ENCODE results near the gene PILRA. TPM values are rescaled to one million over a fixed set of nuclear protein-coding genes. Genes with fewer than 3 reads are reported as not detected.
"Not testable (repeated sequence)": the region's sequence is repeated elsewhere in the genome, so short reads cannot be mapped to it uniquely, and the experiment has no call there.

The PILRA gene
- total RNA-seq, 1 donor from 2014 or later: 21.6 TPM

GRCh38 chr7:100358027-100358856 is 15.0 kb upstream of the PILRA start, which contains the start of gene PILRB:
TSS of gene PILRB (plus strand) at chr7:100358117. CDS start at chr7:100358303, 186 bp downstream.
- no peak for DNase-seq (ENCODE audit: low spot score)

DNA sequence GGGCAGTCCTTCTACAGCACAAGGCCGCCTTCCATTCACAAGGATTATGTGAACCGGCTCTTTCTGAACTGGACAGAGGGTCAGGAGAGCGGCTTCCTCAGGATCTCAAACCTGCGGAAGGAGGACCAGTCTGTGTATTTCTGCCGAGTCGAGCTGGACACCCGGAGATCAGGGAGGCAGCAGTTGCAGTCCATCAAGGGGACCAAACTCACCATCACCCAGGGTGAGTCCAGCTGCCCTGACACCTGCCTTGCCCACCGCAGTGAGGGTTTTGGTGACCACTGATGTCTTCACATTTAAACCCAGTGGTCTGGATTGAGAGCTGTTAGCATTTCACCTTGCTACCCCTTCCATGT is 14.5 kb upstream of the PILRA start:
- DNase-seq (ENCODE audit: low spot score): no peak

DNA sequence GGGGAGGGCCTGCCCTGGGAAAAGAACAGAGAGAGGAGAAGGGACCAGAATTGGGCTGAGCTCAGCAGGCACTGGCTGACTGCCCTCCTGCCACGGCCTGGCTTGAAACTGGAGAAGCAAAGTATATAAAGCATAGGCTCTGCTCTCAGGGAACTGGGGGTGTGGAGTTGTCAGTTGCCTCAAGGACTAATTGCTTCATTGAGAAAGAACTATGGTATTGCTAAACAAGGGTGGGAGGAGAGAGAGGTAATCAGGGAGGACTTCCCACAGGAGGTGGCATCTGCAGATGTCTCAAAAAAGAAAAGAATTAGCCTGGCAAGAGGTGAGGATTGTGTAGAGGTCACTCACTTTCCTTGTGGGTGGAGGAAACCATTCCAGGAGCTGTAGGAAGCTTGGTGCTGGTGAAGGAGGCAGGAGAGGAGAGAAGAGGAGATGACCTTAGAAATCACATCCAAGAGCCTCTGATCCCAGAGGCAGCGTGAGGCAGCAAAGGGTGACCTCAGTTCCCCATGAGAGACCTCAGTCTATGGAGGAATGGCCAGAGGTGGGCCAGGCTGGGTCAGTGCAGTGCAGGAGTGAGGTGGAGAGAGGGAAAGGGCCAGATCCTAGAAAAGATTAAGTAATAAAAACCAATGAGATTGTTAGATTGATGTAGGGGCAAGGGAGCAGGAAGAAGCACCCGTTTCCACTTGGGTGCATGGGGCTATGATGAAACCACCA is 13.0 kb upstream of the PILRA start:
- DNase-seq (ENCODE audit: low spot score): no peak

- no peak for DNase-seq (ENCODE audit: low spot score)
These were observed 10.2 kb upstream of the PILRA start for GRCh38 chr7:100363098-100363497.

- not testable (repeated sequence) for DNase-seq (ENCODE audit: low spot score)
These were observed 9.5 kb upstream of the PILRA start for GRCh38 chr7:100363797-100364196.

- DNase-seq (ENCODE audit: low spot score): no peak
These were observed 8.8 kb upstream of the PILRA start for GRCh38 chr7:100364480-100364879.

DNA sequence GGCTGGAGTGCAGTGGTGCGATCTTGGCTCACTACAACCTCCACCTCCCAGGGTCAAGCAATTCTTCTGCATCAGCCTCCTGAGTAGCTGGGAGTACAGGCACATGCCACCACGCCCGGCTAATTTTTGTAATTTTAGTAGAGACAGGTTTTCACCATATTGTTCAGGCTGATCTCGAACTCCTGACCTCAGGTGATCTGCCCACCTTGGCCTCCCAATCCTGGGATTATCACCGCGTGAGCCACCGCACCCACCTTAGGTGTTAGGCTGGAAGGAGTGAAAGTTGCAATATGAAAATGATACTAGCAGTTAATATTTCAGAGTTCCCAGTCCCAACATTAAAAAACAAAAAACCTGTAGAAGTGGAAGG is 7.3 kb upstream of the PILRA start:
- DNase-seq (ENCODE audit: low spot score): not testable (repeated sequence)

DNA sequence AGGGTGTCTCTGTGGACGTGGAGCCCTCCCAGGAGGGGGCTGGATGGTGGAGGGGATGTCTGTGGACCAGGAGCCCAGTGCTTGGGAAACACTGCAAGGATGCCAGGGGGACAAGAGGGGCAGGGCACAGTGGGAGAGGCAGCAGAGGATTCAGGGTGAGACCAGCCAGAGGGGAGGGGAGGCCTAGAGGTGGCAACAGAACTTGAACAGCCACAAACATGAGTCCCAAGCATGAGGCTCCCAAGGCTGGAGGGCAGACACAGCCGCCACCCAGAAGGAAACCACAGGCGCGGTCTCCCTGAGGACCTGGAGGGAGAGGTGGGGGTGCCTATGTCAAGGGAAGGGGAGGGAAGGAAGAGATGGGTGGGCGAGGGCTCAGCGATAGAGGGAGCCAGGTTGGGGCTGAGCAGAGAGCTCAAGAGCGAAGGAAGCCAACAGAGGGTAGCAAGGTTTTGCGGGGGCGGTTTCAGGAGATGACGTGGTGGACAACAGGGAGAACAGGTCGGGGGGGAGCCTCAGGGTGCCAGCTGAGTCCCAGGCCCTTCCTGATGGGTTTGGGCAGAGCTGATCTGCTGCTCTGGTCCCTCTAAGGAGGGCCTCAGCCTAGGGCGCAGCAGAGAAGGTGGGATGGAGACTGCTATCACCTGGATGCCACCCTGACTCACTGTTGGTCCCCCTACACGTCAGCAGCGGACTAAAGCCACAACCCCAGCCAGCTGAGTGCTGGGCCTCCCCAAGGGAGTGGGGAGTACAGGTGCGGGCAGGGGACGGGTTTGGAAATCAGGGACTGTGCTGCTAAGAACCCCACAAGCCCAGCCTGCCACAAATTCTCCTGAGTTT is 6.7 kb upstream of the PILRA start:
- no peak for DNase-seq (ENCODE audit: low spot score)

GRCh38 chr7:100367251-100367620 is 6.1 kb upstream of the PILRA start:
- DNase-seq (ENCODE audit: low spot score): no peak

GRCh38 chr7:100367676-100368613 is 5.3 kb upstream of the PILRA start:
- DNase-seq (ENCODE audit: low spot score): no peak

DNA sequence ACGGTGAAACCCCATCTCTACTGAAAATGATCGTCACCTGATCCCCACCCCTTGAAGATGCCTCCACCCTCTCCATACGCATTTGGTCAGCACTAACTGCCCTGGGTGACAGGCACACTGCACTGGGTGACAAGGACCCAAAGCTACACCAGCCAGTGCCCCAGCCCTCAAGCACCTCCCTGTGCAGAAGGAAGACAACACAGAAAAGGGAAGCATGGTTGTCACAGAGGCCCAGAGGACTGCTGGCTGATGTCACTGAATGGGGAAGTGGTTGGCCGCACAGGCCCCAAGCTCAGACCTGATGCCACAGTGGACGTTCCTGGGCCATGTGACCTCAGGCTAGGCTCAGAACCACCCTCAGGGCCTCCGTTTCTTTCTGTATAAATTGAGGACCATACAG is 4.2 kb upstream of the PILRA start:
- DNase-seq (ENCODE audit: low spot score): peak; percentile 55

DNA sequence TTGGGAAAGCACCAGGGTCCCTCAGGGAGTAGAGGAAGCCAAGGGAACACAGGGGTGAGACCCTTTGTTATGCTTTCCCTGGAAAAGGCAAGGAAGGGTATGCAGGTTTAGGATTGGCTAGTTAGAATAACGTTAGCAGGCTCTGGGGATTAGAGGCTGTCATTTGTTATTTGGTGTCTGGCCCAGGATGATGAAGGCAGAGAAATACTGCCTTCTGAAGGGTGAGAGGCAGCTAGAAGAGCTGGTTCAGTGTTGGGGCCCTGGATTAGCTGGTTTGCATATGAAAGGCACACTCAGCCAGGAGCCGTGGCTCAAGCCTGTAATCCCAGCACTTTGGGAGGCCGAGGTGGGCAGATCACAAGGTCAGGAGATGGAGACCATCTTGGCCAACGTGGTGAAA is 3.0 kb upstream of the PILRA start:
- DNase-seq (ENCODE audit: low spot score): no peak

DNA sequence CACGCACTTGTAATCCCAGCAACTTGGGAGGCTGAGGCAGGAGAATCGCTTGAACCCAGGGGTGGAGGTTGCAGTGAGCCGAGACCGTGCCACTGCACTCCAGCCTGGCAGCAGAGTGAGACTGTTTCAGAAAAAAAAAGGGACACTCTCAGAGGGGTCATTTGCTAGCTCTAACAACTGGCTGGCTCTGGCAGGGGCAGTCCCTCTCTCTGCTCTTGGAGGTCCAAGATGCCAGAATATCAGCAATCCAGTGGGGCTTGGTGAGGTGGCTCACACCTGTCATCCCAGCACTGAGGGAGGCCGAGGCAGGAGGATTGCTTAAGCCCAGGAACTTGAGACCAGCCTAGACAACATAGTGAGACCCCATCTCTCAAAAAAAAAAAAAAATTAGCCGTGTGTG is 2.5 kb upstream of the PILRA start:
- no peak for DNase-seq (ENCODE audit: low spot score)

GRCh38 chr7:100371561-100372171 is 1.6 kb upstream of the PILRA start:
- no peak for DNase-seq (ENCODE audit: low spot score)

GRCh38 chr7:100372256-100372655 is 1.0 kb upstream of the PILRA start:
- no peak for DNase-seq (ENCODE audit: low spot score)

DNA sequence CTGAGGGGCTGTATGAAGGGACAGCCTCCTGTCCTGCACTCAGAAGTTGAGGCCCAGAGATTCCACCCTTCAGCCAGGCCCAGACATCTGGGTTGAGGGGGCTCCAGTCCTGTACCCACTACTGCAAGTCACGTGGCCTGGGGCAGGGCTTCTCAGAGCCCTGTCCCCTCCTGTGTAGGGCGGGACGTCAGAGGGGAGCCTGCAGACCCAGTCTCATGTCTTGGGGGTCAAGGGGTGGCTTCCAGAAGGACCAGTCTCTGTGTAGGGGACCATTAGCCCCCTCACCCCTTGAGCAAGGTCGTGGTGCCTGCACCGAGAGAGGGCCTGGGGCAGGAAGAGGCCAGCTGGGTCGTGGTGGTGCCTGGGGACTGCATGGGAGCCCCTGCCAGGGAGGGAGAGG is 593 bp upstream of the PILRA start:
- no peak for DNase-seq (ENCODE audit: low spot score)

DNA sequence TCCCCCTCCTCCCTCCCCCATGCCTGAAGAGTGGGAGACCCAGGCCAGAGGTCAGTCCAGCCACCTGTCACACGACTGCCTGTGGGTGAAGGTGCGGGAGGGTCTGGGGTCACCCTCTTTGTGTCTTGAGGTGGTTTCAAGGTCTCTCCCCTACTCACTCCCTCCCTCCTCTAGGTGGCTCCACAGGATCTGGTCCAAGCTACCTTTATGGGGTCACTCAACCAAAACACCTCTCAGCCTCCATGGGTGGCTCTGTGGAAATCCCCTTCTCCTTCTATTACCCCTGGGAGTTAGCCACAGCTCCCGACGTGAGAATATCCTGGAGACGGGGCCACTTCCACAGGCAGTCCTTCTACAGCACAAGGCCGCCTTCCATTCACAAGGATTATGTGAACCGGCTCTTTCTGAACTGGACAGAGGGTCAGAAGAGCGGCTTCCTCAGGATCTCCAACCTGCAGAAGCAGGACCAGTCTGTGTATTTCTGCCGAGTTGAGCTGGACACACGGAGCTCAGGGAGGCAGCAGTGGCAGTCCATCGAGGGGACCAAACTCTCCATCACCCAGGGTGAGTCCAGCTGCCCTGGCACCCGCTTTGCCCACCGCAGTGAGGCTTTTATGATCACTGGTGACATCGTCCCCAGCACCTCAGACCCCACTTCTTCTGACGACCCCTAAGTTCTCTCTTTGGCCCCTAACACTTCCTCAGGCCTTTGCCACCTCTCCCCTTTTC is 747 bp downstream of the PILRA start:
- not testable (repeated sequence) for DNase-seq (ENCODE audit: low spot score)

GRCh38 chr7:100374601-100375000 is 1.3 kb downstream of the PILRA start:
- no peak for DNase-seq (ENCODE audit: low spot score)

DNA sequence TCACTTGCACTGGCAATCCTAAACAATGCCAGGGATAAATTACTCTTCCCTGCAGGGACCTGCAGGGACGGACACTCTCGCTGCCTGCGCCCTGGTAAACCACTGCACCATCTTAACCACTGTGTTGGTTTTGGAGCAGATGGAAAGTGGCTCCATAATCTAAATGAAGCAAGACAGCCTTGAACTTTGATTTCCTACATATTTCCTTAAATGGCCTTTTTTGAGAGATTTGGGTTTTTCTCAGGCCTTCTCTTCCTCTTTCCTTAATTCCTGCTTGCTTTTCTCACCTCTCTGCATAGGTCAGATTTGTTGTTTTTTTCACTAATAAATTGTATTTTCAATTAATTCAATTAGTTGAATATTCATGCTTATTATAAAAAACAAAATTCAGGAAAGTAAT is 2.8 kb downstream of the PILRA start:
- no peak for DNase-seq (ENCODE audit: low spot score)

DNA sequence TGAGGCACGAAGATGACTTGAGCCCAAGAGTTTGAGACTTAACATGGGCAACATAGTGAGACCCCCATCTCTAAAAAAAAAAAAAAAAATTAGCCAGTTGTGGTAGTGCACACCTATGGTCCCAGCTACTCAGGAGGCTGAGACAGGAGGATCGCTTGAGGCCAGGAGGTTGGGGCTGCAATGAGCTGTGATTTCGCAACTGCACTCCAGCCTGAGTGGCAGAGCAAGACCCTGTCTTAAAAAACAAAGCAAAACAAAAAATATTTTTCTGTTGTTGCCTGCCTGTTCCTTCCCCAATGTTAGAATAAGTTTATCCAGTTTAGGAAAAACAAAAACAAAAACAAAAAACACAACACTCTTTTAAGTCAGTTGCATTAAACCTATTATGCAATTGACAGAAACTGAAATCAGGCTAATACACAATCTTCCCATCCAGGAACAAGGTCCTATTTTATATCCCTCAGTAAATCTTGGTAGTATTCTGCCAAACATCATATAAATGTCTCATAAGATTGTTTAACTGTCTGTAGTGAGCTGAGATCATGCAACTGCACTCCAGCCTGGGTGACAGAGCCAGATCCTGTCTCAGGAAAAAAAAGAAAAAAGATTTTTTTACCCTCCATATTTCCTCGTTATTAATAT is 4.9 kb downstream of the PILRA start:
- no peak for DNase-seq (ENCODE audit: low spot score)
